HG03064 (cell line): Measurements from ENCODE around the gene ALPP.
"Not testable (repeated sequence)": the region's sequence is repeated elsewhere in the genome, so short reads cannot be mapped to it uniquely, and the experiment has no call there.

Experiments used
- ATAC-seq: cut with Tn5 transposase; IDR thresholded peaks from one replicate; pipeline ENCODE4 v1.9.1; 2021; ENCODE audit warnings: low read depth; ENCODE audit not compliant: unreplicated experiment

The ALPP gene

GRCh38 chr2:232379610-232380590, 1.3 kb downstream of the ALPP start:
- ATAC-seq: not testable (repeated sequence)

- ATAC-seq: not testable (repeated sequence)
Observed at GRCh38 chr2:232381204-232382031, 2.9 kb downstream of the ALPP start.

GRCh38 chr2:232382331-232383225, 4.0 kb downstream of the ALPP start:
- ATAC-seq: no peak

- ATAC-seq: no peak
Observed at GRCh38 chr2:232384466-232384865, 5.9 kb downstream of the ALPP start.

GRCh38 chr2:232385058-232385457, 6.5 kb downstream of the ALPP start:
- not testable (repeated sequence) for ATAC-seq

- ATAC-seq: no peak
Observed at GRCh38 chr2:232385660-232386489, 7.3 kb downstream of the ALPP start.

GRCh38 chr2:232386490-232386739, 7.9 kb downstream of the ALPP start:
- ATAC-seq: no peak

GRCh38 chr2:232386740-232387450, 8.3 kb downstream of the ALPP start:
- ATAC-seq: no peak

GRCh38 chr2:232387451-232388171, 9.1 kb downstream of the ALPP start:
- ATAC-seq: no peak

- no peak for ATAC-seq
Observed at GRCh38 chr2:232388324-232388891, 9.9 kb downstream of the ALPP start.

GRCh38 chr2:232389327-232389726, 10.8 kb downstream of the ALPP start:
- ATAC-seq: no peak

- no peak for ATAC-seq
Observed at GRCh38 chr2:232390661-232391060, 12.1 kb downstream of the ALPP start.

- ATAC-seq: no peak
Observed at GRCh38 chr2:232393556-232393955, 15.0 kb downstream of the ALPP start.

GRCh38 chr2:232394431-232394830, 15.9 kb downstream of the ALPP start:
- ATAC-seq: not testable (repeated sequence)

GRCh38 chr2:232395586-232395985, 17.0 kb downstream of the ALPP start:
- no peak for ATAC-seq

- ATAC-seq: no peak
Observed at GRCh38 chr2:232396683-232397082, 18.1 kb downstream of the ALPP start.

GRCh38 chr2:232398293-232399034, 19.9 kb downstream of the ALPP start:
- ATAC-seq: no peak
